ENCODE data around the gene ZIC4. TPM values are rescaled to one million over a fixed set of nuclear protein-coding genes. Genes with fewer than 3 reads are reported as not detected.

ZIC4 gene
- total and polyA plus RNA-seq, 2 experiments from 2014 or later = 0.17 TPM; not detected in 1

DNA sequence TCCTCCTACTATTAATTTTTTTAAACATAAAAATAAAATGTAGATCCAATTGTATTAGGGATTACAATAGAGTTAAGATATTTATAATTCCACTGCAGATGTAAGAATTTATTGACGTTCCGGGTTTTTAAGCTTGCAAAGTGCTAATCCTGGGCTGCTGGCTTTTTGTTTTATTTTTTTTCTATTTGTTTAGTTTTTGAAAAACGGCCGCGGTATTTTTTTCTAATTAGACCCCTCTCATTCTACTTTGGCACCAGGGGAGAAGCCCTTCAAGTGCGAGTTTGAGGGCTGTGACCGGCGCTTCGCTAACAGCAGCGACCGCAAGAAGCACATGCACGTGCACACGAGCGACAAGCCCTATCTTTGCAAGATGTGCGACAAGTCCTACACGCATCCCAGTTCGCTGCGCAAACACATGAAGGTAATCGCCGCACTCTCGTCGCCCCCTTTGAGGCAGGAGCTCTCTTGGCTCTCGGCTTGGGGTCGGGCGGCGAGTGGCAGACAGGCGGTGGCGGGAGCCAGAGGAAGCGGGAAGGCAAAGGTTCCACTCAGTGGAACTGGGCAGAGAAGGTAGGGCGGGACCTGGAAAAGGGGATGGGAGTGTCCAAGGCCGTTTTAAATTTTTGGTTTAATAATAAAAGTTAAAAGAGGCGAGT lies 6.0 kb upstream of the ZIC4 start:
- Histone ChIP-seq H3K36me3 (replicated peaks; ENCODE audit: insufficient read depth, low read depth) (no peaks in the 10 kb centered on the region), H3K4me2 (no peak overlapping the region), H3K9me3 (ENCODE audit: low read depth) (no peaks in the 10 kb centered on the region), H3K27me3 (peaks cover 98% of the 10 kb centered on the region), H4K20me1 (ENCODE audit: insufficient read depth, poor library complexity, severe bottlenecking) (no peaks in the 10 kb centered on the region), H3K27ac (no peak overlapping the region), H3K4me1 (ENCODE audit: insufficient read depth) (peaks cover 25% of the 10 kb centered on the region), H2AFZ (peak overlapping the region; percentile 71), H3K79me2 (no peaks in the 10 kb centered on the region), H3K9me2 (replicated peaks; ENCODE audit: insufficient read depth) (no peaks in the 10 kb centered on the region), H3K4me3 (no peak overlapping the region)
- 2% methylated on average over 32 of the region's 32 CpGs for whole genome bisulfite sequencing (ENCODE audit: low lambda C conversion rate, missing lambda C conversion rate)
- no peak for DNase-seq (ENCODE audit: low spot score)
- TF ChIP-seq EZH2phosphoT487 (IDR thresholded peaks at IDR 0.05; ENCODE audit: low read depth, severe bottlenecking, unreplicated experiment) (no peak), EZH2 (IDR thresholded peaks at IDR 0.05; ENCODE audit: borderline replicate concordance) (peak; percentile 99)

- Histone ChIP-seq H3K79me2 (no peaks in the 10 kb centered on the region), H3K9me3 (ENCODE audit: low read depth) (no peaks in the 10 kb centered on the region), H2AFZ (no peak overlapping the region), H3K9me2 (replicated peaks; ENCODE audit: insufficient read depth) (no peaks in the 10 kb centered on the region), H3K4me1 (ENCODE audit: insufficient read depth) (peaks cover 25% of the 10 kb centered on the region), H3K4me2 (no peak overlapping the region), H3K36me3 (replicated peaks; ENCODE audit: insufficient read depth, low read depth) (no peaks in the 10 kb centered on the region), H4K20me1 (ENCODE audit: insufficient read depth, poor library complexity, severe bottlenecking) (no peaks in the 10 kb centered on the region), H3K4me3 (no peak overlapping the region), H3K27me3 (peaks cover 98% of the 10 kb centered on the region), H3K27ac (no peak overlapping the region)
- no peak for TF ChIP-seq CTCF (IDR thresholded peaks at IDR 0.05; ENCODE audit: poor library complexity)
- no peak for TF ChIP-seq EZH2phosphoT487 (IDR thresholded peaks at IDR 0.05; ENCODE audit: low read depth, severe bottlenecking, unreplicated experiment)
- peak; percentile 29 for TF ChIP-seq EZH2 (IDR thresholded peaks at IDR 0.05; ENCODE audit: borderline replicate concordance)
- 3% methylated on average over 20 of the region's 20 CpGs for WGBS (ENCODE audit: low lambda C conversion rate, missing lambda C conversion rate)
- no peak for DNase-seq (ENCODE audit: low spot score)
These were observed 5.5 kb upstream of the ZIC4 start for GRCh38 chr3:147411815-147412241.

- Histone ChIP-seq H3K9me2 (replicated peaks; ENCODE audit: insufficient read depth) (no peaks in the 10 kb centered on the region), H3K27ac (no peak overlapping the region), H3K27me3 (peaks cover 98% of the 10 kb centered on the region), H3K79me2 (no peaks in the 10 kb centered on the region), H2AFZ (peak overlapping the region; percentile 52), H3K9me3 (ENCODE audit: low read depth) (no peaks in the 10 kb centered on the region), H3K4me1 (ENCODE audit: insufficient read depth) (peaks cover 25% of the 10 kb centered on the region), H3K4me2 (peak overlapping the region; percentile 81), H3K4me3 (peak overlapping the region; percentile 10), H3K36me3 (replicated peaks; ENCODE audit: insufficient read depth, low read depth) (no peaks in the 10 kb centered on the region), H4K20me1 (ENCODE audit: insufficient read depth, poor library complexity, severe bottlenecking) (no peaks in the 10 kb centered on the region)
- TF ChIP-seq EZH2 (IDR thresholded peaks at IDR 0.05; ENCODE audit: borderline replicate concordance) = peak; percentile 74
- no peak for TF ChIP-seq EZH2phosphoT487 (IDR thresholded peaks at IDR 0.05; ENCODE audit: low read depth, severe bottlenecking, unreplicated experiment)
- TF ChIP-seq CTCF (IDR thresholded peaks at IDR 0.05; ENCODE audit: poor library complexity) = no peak
- 6% methylated on average over 14 of the region's 14 CpGs for WGBS (ENCODE audit: low lambda C conversion rate, missing lambda C conversion rate)
- DNase-seq (ENCODE audit: low spot score) = no peak
These were observed 5.0 kb upstream of the ZIC4 start for GRCh38 chr3:147411238-147411814.

- 3% methylated on average over 61 of the region's 61 CpGs for WGBS (ENCODE audit: low lambda C conversion rate, missing lambda C conversion rate)
- Histone ChIP-seq H3K4me3 (peak overlapping the region; percentile 10), H3K36me3 (replicated peaks; ENCODE audit: insufficient read depth, low read depth) (no peaks in the 10 kb centered on the region), H4K20me1 (ENCODE audit: insufficient read depth, poor library complexity, severe bottlenecking) (no peaks in the 10 kb centered on the region), H3K27me3 (peaks cover 98% of the 10 kb centered on the region), H3K27ac (no peak overlapping the region), H3K9me2 (replicated peaks; ENCODE audit: insufficient read depth) (no peaks in the 10 kb centered on the region), H3K4me1 (ENCODE audit: insufficient read depth) (peaks cover 25% of the 10 kb centered on the region), H3K4me2 (peak overlapping the region; percentile 81), H3K79me2 (no peaks in the 10 kb centered on the region), H3K9me3 (ENCODE audit: low read depth) (no peaks in the 10 kb centered on the region), H2AFZ (peak overlapping the region; percentile 52)
- TF ChIP-seq EZH2 (IDR thresholded peaks at IDR 0.05; ENCODE audit: borderline replicate concordance) (peak; percentile 73), EZH2phosphoT487 (IDR thresholded peaks at IDR 0.05; ENCODE audit: low read depth, severe bottlenecking, unreplicated experiment) (peak; percentile 75), CTCF (IDR thresholded peaks at IDR 0.05; ENCODE audit: poor library complexity) (no peak)
- DNase-seq (ENCODE audit: low spot score) = no peak
These were observed 4.3 kb upstream of the ZIC4 start for GRCh38 chr3:147410526-147411237.
